GM12891 (cell line): ENCODE measurements around the gene CUBN.

ENCODE experiments used
- DNase-seq: peaks from one replicate; pipeline ENCODE4 v3.0.0; 2011; ENCODE audit warnings: low spot score; ENCODE audit not compliant: insufficient read length
- FAIRE-seq: peaks from 2 replicates; lab custom pipeline; 2011; peaks lifted over from hg19 to GRCh38; lab: Jason Lieb, UNC
- PAX5 ChIP-seq: IDR thresholded peaks from 2 replicates; pipeline ENCODE4 v1.6.1; 2011; ENCODE audit warnings: low read length, moderate library complexity, mild to moderate bottlenecking; ENCODE audit not compliant: insufficient read depth, severe bottlenecking
- POLR2A ChIP-seq: IDR thresholded peaks from 2 replicates; pipeline ENCODE4 v1.6.1; 2011; ENCODE audit warnings: low read depth, low read length, control low read depth
- POLR2AphosphoS5 ChIP-seq: IDR thresholded peaks from 2 replicates; pipeline ENCODE4 v1.6.1; 2011; ENCODE audit warnings: low read depth, low read length, control low read depth
- POU2F2 ChIP-seq: IDR thresholded peaks from 2 replicates; pipeline ENCODE4 v1.6.1; 2011; ENCODE audit warnings: low read depth, mild to moderate bottlenecking, control low read depth, low read length, moderate library complexity
- SPI1 ChIP-seq: IDR thresholded peaks from 2 replicates; pipeline ENCODE4 v1.6.1; 2011; ENCODE audit warnings: low read depth, low read length, control low read depth
- TAF1 ChIP-seq: IDR thresholded peaks from 2 replicates; pipeline ENCODE4 v1.6.1; 2011; ENCODE audit warnings: low read depth, low read length, control low read depth

Gene CUBN

GRCh38 chr10:17112566-17112965 is 17.0 kb downstream of the CUBN start:
- TF ChIP-seq POLR2AphosphoS5 (no peak), TAF1 (no peak), SPI1 (no peak), POLR2A (no peak), PAX5 (no peak), POU2F2 (no peak)
- DNase-seq (no peak), FAIRE-seq (no peak)

GRCh38 chr10:17109475-17110207 is 20.0 kb downstream of the CUBN start:
- DNase-seq (no peak), FAIRE-seq (no peak)
- TF ChIP-seq POU2F2: no peak
- no peak for TF ChIP-seq TAF1
- no peak for TF ChIP-seq POLR2AphosphoS5

DNA sequence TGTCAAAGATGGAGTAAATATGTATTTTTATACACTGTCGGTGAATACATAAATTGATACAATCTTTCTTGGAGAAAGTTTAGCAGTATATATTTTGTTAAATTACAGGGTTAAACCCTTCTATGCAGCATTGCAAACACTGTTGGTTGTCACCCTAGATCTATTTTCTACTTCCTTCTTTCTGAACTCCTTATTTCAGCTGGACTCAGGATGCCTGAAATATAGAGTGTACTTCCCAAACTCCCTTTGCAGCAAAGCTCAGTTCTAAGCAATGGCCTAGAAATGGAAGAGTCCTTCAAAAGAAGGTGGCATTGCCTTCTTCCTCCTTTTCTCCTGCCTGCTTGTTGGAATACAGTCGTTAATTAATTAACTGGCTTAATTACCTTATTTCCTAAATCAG is 20.6 kb downstream of the CUBN start:
- FAIRE-seq (no peak), DNase-seq (no peak)
- TF ChIP-seq SPI1 (no peak), PAX5 (no peak), POU2F2 (no peak), POLR2AphosphoS5 (no peak), POLR2A (no peak), TAF1 (no peak)

- FAIRE-seq (no peak), DNase-seq (no peak)
- no peak for TF ChIP-seq PAX5
- TF ChIP-seq POLR2AphosphoS5: no peak
- no peak for TF ChIP-seq POLR2A
- TF ChIP-seq TAF1: no peak
- TF ChIP-seq SPI1: no peak
- no peak for TF ChIP-seq POU2F2
These were observed 22.6 kb downstream of the CUBN start for GRCh38 chr10:17106991-17107390.

DNA sequence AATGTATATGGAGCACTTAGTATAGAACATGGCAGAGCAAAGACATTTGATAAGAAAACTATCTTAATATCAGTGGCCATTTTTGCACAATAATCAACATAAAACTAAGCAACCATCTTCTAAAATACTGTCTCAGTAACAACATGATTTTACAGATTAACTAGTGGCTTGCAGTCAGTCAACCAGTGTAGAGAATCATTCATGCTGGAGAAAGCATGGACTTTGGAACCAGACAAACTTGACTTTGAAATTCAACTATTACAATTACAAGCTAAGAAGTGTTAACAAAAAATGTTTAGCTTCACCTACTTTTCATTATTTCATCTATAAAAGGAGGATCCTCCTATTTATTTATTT is 27.7 kb downstream of the CUBN start:
- FAIRE-seq (no peak), DNase-seq (no peak)
- no peak for TF ChIP-seq POLR2AphosphoS5

- TF ChIP-seq POLR2A (no peak), TAF1 (no peak), SPI1 (no peak), POU2F2 (no peak), POLR2AphosphoS5 (no peak), PAX5 (no peak)
- DNase-seq (no peak), FAIRE-seq (no peak)
These were observed 28.2 kb downstream of the CUBN start for GRCh38 chr10:17101257-17101909.

- no peak for FAIRE-seq
- DNase-seq: no peak
- TF ChIP-seq POLR2AphosphoS5: no peak
- no peak for TF ChIP-seq PAX5
- no peak for TF ChIP-seq POLR2A
- TF ChIP-seq SPI1: no peak
- TF ChIP-seq POU2F2: no peak
- TF ChIP-seq TAF1: no peak
These were observed 29.0 kb downstream of the CUBN start for GRCh38 chr10:17100586-17100985.

- DNase-seq (no peak), FAIRE-seq (no peak)
- TF ChIP-seq POU2F2 (no peak), TAF1 (no peak), POLR2AphosphoS5 (no peak), PAX5 (no peak), POLR2A (no peak), SPI1 (no peak)
These were observed 31.6 kb downstream of the CUBN start for GRCh38 chr10:17098012-17098411.

DNA sequence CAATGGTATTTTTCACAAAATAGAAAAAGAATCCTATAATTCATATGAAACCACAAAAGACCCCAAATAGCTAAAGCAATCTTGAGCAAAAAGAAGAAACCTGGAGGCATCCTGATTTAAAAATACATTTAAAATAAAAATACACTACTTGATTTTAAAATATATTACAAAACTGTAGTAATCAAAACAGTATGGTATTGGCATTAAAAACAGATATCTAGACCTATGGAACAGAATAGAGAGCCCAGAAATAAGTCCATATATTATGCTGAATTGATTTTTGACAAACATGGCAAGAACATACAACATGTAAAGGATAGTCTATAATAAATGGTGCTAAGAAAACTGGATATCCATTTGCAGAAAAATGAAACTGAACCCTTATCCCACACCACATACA is 34.8 kb downstream of the CUBN start:
- TF ChIP-seq POLR2AphosphoS5 (no peak), POU2F2 (no peak), POLR2A (no peak), TAF1 (no peak), PAX5 (no peak), SPI1 (no peak)
- no peak for DNase-seq
- FAIRE-seq: no peak
